Activated CD4-positive, alpha-beta memory T cell treated with anti-CD3 and anti-CD28 coated beads for 36 hours (primary cell): ENCODE results near the gene ATP8A2. TPM values are rescaled to one million over a fixed set of nuclear protein-coding genes. Genes with fewer than 3 reads are reported as not detected.

Source experiments
- CTCF ChIA-PET: fragments of 350-600 bp; sonication (Branson Sonifier 250); formaldehyde crosslinking; loops from one replicate; lab custom pipeline; 2021; ENCODE audit warnings: antibody characterized with exemption, inconsistent platforms; lab: Charles Lee
- POLR2A ChIA-PET: fragments of 350-600 bp; sonication (Branson Sonifier 250); formaldehyde crosslinking; loops from one replicate; lab custom pipeline; 2021; ENCODE audit warnings: antibody characterized with exemption; lab: Charles Lee
- DNase-seq: peaks from one replicate; pipeline ENCODE4 v3.0.0-alpha.2; 2020
- H3K27ac Mint-ChIP-seq: one replicate; pipeline ENCODE4 v1.8.0; 2021; ENCODE audit warnings: mixed read lengths
- H3K27me3 Mint-ChIP-seq: one replicate; pipeline ENCODE4 v1.8.0; 2021; ENCODE audit warnings: mixed read lengths
- H3K36me3 Mint-ChIP-seq: one replicate; pipeline ENCODE4 v1.8.0; 2021; ENCODE audit warnings: mixed read lengths
- H3K4me1 Mint-ChIP-seq: one replicate; pipeline ENCODE4 v1.8.0; 2021; ENCODE audit warnings: low read depth, mixed read lengths
- H3K4me3 Mint-ChIP-seq: one replicate; pipeline ENCODE4 v1.8.0; 2021; ENCODE audit warnings: mild to moderate bottlenecking, mixed read lengths
- H3K9me3 Mint-ChIP-seq: one replicate; pipeline ENCODE4 v1.8.0; 2021; ENCODE audit warnings: mixed read lengths
- intact Hi-C: fragments of 100-400 bp; cut with micrococcal nuclease; formaldehyde crosslinking; loops from one replicate; pipeline ENCODE4 v1.15.1; 2023
- total RNA-seq, 2 experiments: library from RNA; stranded (reverse); gene quantifications; one replicate each; pipeline ENCODE4 v1.2.3, GENCODE V29; 2021

Gene ATP8A2
- total RNA-seq, 2 experiments from 2014 or later, result 0.22 to 0.29 TPM

GRCh38 chr13:25847635-25848626, 476.2 kb downstream of the ATP8A2 start:
- intact Hi-C loops, result loop anchor here (1.0 to 10.0 kb wide), 5 partner anchors 27 to 205 kb away; partner anchors contain the start of gene SHISA2
- no peak for DNase-seq
- CTCF ChIA-PET, result no interaction called here
- Mint-ChIP-seq H3K9me3 (no peaks in the 10 kb centered on the region), H3K4me3 (no peak overlapping the region), H3K36me3 (no peaks in the 10 kb centered on the region), H3K4me1 (peaks cover 29% of the 10 kb centered on the region), H3K27me3 (no peaks in the 10 kb centered on the region), H3K27ac (no peak overlapping the region)
- POLR2A ChIA-PET, result interaction anchor here (0.7 kb wide), 1 partner anchor 64 kb away, joined by 3 read pairs; no protein-coding TSS in a partner anchor

GRCh38 chr13:25848812-25849745, 477.3 kb downstream of the ATP8A2 start:
- POLR2A ChIA-PET, result no interaction called here
- CTCF ChIA-PET, result no interaction called here

DNA sequence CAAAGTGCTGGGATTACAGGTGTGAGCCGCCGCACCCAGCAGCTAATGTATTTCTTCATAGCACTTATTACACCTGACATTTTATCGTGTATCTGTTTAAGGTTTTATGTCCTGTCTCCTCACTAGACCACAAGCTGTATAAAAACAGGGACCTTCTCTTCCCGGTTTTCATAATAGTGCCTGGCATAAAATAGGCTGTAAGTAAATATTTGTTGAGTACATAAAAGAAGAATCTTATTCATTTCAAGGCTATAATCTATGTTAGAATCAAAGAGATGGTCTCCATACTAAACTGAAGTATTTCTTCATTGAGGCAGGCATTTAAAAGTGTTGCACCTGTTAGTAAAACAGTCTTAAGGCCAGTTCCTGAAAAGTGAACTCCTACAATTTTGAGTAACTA, 486.1 kb downstream of the ATP8A2 start:
- DNase-seq, result no peak
- no peaks in the 10 kb centered on the region for H3K27me3 Mint-ChIP-seq
- no peaks in the 10 kb centered on the region for H3K36me3 Mint-ChIP-seq
- POLR2A ChIA-PET, result no interaction called here
- H3K4me3 Mint-ChIP-seq, result no peak overlapping the region
- H3K4me1 Mint-ChIP-seq, result no peaks in the 10 kb centered on the region
- no peaks in the 10 kb centered on the region for H3K9me3 Mint-ChIP-seq
- H3K27ac Mint-ChIP-seq, result no peak overlapping the region
- CTCF ChIA-PET, result interaction anchor here (1.0 kb wide), 1 partner anchor 76 kb away, joined by 3 read pairs; no protein-coding TSS in a partner anchor
- intact Hi-C loops, result no loop called here

More at GRCh38 chr13:25848812-25849745, 477.3 kb downstream of the ATP8A2 start:
- peaks cover 29% of the 10 kb centered on the region for H3K4me1 Mint-ChIP-seq
- H3K9me3 Mint-ChIP-seq, result no peaks in the 10 kb centered on the region
- H3K36me3 Mint-ChIP-seq, result no peaks in the 10 kb centered on the region
- H3K27ac Mint-ChIP-seq, result no peak overlapping the region
- intact Hi-C loops, result loop anchor here (10.0 kb wide), 1 partner anchor 126 kb away; no protein-coding TSS in a partner anchor
- no peak for DNase-seq
- H3K4me3 Mint-ChIP-seq, result no peak overlapping the region
- H3K27me3 Mint-ChIP-seq, result no peaks in the 10 kb centered on the region

DNA sequence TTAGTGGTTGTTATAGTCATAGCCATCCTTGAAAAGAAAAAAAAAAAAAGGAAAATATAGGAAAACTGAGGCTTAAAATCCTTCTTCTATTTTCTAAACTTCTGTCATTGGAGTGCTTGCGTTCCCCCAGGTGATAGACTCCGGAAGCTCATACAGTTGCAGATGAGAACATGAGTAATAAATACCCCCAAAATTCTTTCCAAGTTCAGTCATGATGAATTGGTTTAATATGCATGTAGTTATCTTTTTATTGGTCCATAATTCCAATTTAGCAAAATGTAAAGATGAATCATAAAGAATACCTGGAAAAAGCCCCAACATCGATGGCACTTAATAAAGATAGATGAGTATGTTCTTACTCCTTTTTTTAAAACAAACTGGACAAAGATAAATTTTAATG, 487.8 kb downstream of the ATP8A2 start:
- Mint-ChIP-seq H3K4me1 (no peaks in the 10 kb centered on the region), H3K36me3 (no peaks in the 10 kb centered on the region), H3K9me3 (no peaks in the 10 kb centered on the region), H3K27me3 (no peaks in the 10 kb centered on the region), H3K4me3 (no peak overlapping the region), H3K27ac (no peak overlapping the region)
- ChIA-PET CTCF (no interaction called here), POLR2A (no interaction called here)
- no peak for DNase-seq
- intact Hi-C loops, result no loop called here

GRCh38 chr13:25860265-25860664, 488.5 kb downstream of the ATP8A2 start:
- Mint-ChIP-seq H3K9me3 (no peaks in the 10 kb centered on the region), H3K36me3 (no peaks in the 10 kb centered on the region), H3K27ac (no peak overlapping the region), H3K4me3 (no peak overlapping the region), H3K27me3 (no peaks in the 10 kb centered on the region), H3K4me1 (no peaks in the 10 kb centered on the region)
- intact Hi-C loops, result no loop called here
- ChIA-PET POLR2A (no interaction called here), CTCF (no interaction called here)
- no peak for DNase-seq

GRCh38 chr13:25860862-25861261, 489.1 kb downstream of the ATP8A2 start:
- CTCF ChIA-PET, result no interaction called here
- Mint-ChIP-seq H3K4me1 (no peaks in the 10 kb centered on the region), H3K36me3 (no peaks in the 10 kb centered on the region), H3K27ac (no peak overlapping the region), H3K4me3 (no peak overlapping the region), H3K9me3 (no peaks in the 10 kb centered on the region), H3K27me3 (no peaks in the 10 kb centered on the region)
- intact Hi-C loops, result no loop called here
- POLR2A ChIA-PET, result no interaction called here
- DNase-seq, result no peak

- POLR2A ChIA-PET, result no interaction called here
- Mint-ChIP-seq H3K9me3 (no peaks in the 10 kb centered on the region), H3K4me1 (no peaks in the 10 kb centered on the region), H3K27ac (no peak overlapping the region), H3K27me3 (no peaks in the 10 kb centered on the region), H3K4me3 (no peak overlapping the region), H3K36me3 (no peaks in the 10 kb centered on the region)
- intact Hi-C loops, result no loop called here
- CTCF ChIA-PET, result no interaction called here
- DNase-seq, result no peak
Observed at GRCh38 chr13:25862156-25862555, 490.4 kb downstream of the ATP8A2 start.

DNA sequence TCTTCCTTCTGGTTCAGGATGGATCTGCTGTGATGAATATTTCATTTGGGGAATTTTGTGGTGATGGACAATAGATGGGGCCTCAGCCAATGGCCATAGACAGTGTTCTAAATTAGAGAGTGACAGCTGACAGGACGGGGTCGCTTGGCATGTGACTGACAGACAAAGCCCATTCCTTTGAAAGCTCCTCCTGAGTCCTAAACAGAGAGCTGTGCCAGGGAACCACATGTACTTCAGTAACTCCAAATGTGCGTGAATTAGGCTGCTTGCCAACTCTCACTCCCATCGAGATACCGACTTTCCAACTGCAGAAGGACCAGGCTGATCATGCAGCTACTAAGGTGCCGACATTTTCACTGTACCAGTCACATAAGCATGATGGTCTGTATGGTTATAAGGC, 492.3 kb downstream of the ATP8A2 start:
- no peak overlapping the region for H3K4me3 Mint-ChIP-seq
- intact Hi-C loops, result no loop called here
- no peaks in the 10 kb centered on the region for H3K9me3 Mint-ChIP-seq
- H3K4me1 Mint-ChIP-seq, result no peaks in the 10 kb centered on the region
- H3K27me3 Mint-ChIP-seq, result no peaks in the 10 kb centered on the region
- POLR2A ChIA-PET, result no interaction called here
- no peaks in the 10 kb centered on the region for H3K36me3 Mint-ChIP-seq
- no peak for DNase-seq
- CTCF ChIA-PET, result no interaction called here
- H3K27ac Mint-ChIP-seq, result no peak overlapping the region

DNA sequence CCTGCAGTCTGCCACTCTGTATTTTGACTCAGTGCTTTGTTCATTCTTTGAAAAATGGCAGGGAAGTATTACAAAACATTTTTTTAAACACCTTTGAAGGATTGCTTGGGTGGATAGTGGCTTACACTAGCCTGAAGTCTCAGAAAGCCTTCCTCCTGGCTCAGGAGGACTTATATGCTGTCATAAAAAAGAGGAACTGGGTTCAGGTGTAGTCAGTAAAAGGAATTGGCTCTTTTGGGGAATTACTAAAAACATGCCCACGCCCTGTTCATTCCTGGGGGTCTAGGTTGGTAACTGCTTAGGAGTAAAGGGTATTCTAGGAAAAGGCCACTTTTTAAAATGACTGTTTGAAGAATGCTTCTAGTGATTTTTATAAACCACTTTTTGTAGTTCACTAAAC, 493.2 kb downstream of the ATP8A2 start:
- no peak for DNase-seq
- intact Hi-C loops, result no loop called here
- H3K9me3 Mint-ChIP-seq, result no peaks in the 10 kb centered on the region
- no peak overlapping the region for H3K27ac Mint-ChIP-seq
- H3K4me3 Mint-ChIP-seq, result no peak overlapping the region
- no peaks in the 10 kb centered on the region for H3K36me3 Mint-ChIP-seq
- ChIA-PET POLR2A (no interaction called here), CTCF (no interaction called here)
- no peaks in the 10 kb centered on the region for H3K27me3 Mint-ChIP-seq
- no peaks in the 10 kb centered on the region for H3K4me1 Mint-ChIP-seq

DNA sequence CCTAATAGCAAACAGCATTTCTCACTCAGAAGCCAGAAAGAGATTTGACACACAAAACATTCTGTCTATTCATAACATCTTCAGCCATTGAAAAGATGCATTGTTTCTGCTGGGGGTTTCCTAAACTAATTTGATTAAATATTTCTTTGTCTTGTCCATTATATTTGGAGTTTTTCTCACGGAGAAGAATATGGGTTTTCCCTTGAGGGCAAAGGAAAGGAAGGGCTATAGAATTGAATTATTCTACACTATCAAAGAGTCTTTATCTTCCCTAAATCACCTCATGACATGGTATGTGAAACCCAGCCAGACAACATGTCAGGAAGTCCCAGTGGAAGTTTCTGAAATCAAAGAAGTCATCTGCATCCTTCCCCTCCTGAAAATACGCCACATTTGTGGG, 493.6 kb downstream of the ATP8A2 start:
- intact Hi-C loops, result no loop called here
- Mint-ChIP-seq H3K27ac (no peak overlapping the region), H3K27me3 (no peaks in the 10 kb centered on the region), H3K9me3 (no peaks in the 10 kb centered on the region), H3K36me3 (no peaks in the 10 kb centered on the region), H3K4me1 (peaks cover under 1% of the 10 kb centered on the region), H3K4me3 (no peak overlapping the region)
- ChIA-PET POLR2A (no interaction called here), CTCF (no interaction called here)
- DNase-seq, result no peak

DNA sequence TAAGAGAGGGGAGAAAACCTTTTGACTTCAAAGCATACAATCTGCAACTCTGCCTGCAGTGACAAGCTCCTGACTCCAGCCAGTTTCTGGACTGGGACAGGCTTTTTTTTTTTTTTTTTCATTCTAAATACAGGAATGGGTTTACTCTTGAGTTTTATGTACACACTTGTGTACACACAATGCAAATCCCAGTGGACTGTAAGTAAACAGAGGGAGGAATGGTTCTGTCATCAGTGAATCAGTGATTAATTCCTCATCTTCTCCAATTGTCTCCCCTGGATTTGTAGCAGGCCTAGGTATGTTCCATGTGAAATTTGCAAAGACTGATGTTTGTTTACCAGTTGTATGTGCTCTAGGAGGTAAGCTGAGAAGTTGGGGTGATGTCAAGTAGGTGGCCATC, 495.3 kb downstream of the ATP8A2 start:
- H3K4me1 Mint-ChIP-seq, result peaks cover 17% of the 10 kb centered on the region
- POLR2A ChIA-PET, result interaction anchor here (0.6 kb wide), 2 partner anchors 487 to 1731 kb away, joined by 3 read pairs; no protein-coding TSS in a partner anchor
- H3K4me3 Mint-ChIP-seq, result no peak overlapping the region
- CTCF ChIA-PET, result interaction anchor here (0.6 kb wide), 1 partner anchor 58 kb away, joined by 3 read pairs; no protein-coding TSS in a partner anchor
- DNase-seq, result no peak
- no peaks in the 10 kb centered on the region for H3K36me3 Mint-ChIP-seq
- no peaks in the 10 kb centered on the region for H3K9me3 Mint-ChIP-seq
- no peaks in the 10 kb centered on the region for H3K27me3 Mint-ChIP-seq
- H3K27ac Mint-ChIP-seq, result no peak overlapping the region
- intact Hi-C loops, result no loop called here

DNA sequence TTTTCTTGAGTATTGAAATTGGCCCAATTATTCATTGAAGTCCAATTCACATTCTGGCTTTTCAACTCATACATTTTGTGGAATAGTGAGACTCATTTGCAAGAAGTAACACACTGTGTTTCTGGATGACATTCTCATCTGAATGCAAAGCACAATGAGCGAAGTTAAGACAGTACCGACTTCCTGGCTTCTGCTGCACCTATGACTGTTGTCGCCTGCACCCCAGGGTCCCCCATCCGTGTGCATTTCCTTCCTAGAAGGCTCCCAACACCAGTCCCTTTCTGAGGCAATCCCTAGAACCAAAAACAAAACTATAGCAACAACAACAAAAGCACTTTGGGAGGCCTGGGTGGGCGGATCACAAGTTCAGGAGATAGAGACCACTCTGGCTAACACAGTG, 496.7 kb downstream of the ATP8A2 start:
- Mint-ChIP-seq H3K27me3 (no peaks in the 10 kb centered on the region), H3K36me3 (no peaks in the 10 kb centered on the region), H3K4me3 (no peak overlapping the region), H3K27ac (no peak overlapping the region), H3K9me3 (no peaks in the 10 kb centered on the region), H3K4me1 (peaks cover 29% of the 10 kb centered on the region)
- DNase-seq, result no peak
- intact Hi-C loops, result no loop called here
- ChIA-PET CTCF (no interaction called here), POLR2A (no interaction called here)
